Measurements from ENCODE around the gene SERBP1.

Gene SERBP1

DNA sequence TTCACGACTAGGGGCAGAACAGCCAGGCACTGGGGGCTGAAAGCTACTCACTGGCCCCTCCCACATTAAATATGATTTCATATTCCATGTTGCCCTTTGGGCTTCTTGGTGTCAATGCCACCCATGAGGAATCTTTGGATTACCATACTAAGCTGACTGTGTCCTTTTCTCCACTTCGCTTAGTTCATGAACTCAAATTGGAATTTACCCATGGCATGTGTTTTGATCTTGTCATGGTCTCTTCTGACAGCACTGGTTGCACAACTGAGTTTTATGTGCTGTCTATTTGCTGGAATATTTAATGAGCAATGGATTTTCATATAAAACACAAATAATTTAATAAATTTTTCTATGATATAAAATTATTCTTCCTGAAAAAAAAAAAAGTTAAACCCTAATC is 59.2 kb downstream of the SERBP1 start:
- Histone ChIP-seq H3K4me3 (ENCODE audit: insufficient read depth, low read depth, low read length, poor library complexity, severe bottlenecking) (no peak overlapping the region), H3K36me3 (ENCODE audit: control insufficient read depth, insufficient read depth, low read length) (no peaks in the 10 kb centered on the region), H3K9me3 (ENCODE audit: control insufficient read depth, low read length) (no peaks in the 10 kb centered on the region), H3K27me3 (replicated peaks; ENCODE audit: control insufficient read depth, insufficient read depth, low read length, poor library complexity, severe bottlenecking) (no peaks in the 10 kb centered on the region), H3K27ac (ENCODE audit: insufficient read depth, low read length, poor library complexity, severe bottlenecking) (no peak overlapping the region), H3K4me1 (ENCODE audit: control insufficient read depth, insufficient read depth, low read length, poor library complexity, severe bottlenecking) (no peaks in the 10 kb centered on the region)
- no peak for DNase-seq

DNA sequence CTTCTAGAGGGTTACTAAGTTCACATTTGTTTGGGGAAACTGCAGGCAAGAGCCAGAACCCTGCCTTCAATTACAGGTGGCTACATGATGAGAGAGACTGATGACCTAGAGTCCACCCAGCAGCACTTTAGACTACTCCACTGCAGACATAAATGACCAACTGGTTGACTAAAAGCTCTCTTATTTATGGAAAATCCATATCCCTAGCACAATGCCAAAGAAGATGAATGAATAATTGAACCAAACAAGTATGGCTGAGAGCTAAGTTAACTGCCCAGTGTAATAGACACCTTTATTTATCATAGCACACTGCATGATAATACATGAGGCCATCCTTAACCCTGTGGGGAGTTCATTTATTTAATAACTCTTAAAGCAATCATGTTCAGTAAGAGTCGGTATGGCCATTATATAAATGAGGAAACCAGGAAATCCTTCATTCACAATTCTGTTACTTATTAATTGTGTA is 62.1 kb downstream of the SERBP1 start:
- H3K4me3 ChIP-seq (ENCODE audit: insufficient read depth, low read depth, low read length, poor library complexity, severe bottlenecking) = no peak overlapping the region
- H3K36me3 ChIP-seq (ENCODE audit: control insufficient read depth, insufficient read depth, low read length) = no peaks in the 10 kb centered on the region
- no peak overlapping the region for H3K27ac ChIP-seq (ENCODE audit: insufficient read depth, low read length, poor library complexity, severe bottlenecking)

DNA sequence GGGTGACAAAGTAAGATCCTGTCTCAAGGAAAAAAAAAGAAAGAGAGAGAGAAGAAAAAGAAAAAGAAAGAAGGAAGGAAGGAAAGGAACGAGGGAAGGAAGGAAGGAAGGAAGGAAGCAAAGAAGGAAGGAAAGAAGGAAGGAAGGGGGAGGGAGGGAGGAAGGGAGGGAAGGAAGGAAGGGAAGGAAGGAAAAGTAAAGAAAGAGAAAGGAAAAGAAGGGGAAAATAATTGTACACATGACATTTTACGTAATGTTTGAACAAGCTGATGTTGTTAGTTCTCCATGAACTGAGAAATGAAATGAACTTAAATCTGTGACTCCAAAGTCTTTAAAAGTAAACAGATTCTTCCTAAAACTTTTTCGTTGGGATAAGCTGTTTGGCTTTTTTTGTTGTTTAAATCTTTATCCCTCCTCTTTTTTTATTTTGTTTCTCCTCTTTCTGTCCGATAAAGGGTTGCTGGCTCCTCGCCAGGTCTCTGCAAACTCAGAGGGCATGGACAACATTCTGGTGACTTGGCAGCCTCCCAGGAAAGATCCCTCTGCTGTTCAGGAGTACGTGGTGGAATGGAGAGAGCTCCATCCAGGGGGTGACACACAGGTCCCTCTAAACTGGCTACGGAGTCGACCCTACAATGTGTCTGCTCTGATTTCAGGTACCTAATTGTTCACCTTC is 62.7 kb downstream of the SERBP1 start:
- Histone ChIP-seq H3K27ac (ENCODE audit: insufficient read depth, low read length, poor library complexity, severe bottlenecking) (no peak overlapping the region), H3K4me3 (ENCODE audit: insufficient read depth, low read depth, low read length, poor library complexity, severe bottlenecking) (no peak overlapping the region), H3K4me1 (ENCODE audit: control insufficient read depth, insufficient read depth, low read length, poor library complexity, severe bottlenecking) (no peaks in the 10 kb centered on the region), H3K36me3 (ENCODE audit: control insufficient read depth, insufficient read depth, low read length) (no peaks in the 10 kb centered on the region), H3K9me3 (ENCODE audit: control insufficient read depth, low read length) (no peaks in the 10 kb centered on the region), H3K27me3 (replicated peaks; ENCODE audit: control insufficient read depth, insufficient read depth, low read length, poor library complexity, severe bottlenecking) (no peaks in the 10 kb centered on the region)
- no peak for DNase-seq

More for the DNA sequence above, 62.1 kb downstream of the SERBP1 start:
- Histone ChIP-seq H3K4me1 (ENCODE audit: control insufficient read depth, insufficient read depth, low read length, poor library complexity, severe bottlenecking) (no peaks in the 10 kb centered on the region), H3K9me3 (ENCODE audit: control insufficient read depth, low read length) (no peaks in the 10 kb centered on the region), H3K27me3 (replicated peaks; ENCODE audit: control insufficient read depth, insufficient read depth, low read length, poor library complexity, severe bottlenecking) (no peaks in the 10 kb centered on the region)
- no peak for DNase-seq

DNA sequence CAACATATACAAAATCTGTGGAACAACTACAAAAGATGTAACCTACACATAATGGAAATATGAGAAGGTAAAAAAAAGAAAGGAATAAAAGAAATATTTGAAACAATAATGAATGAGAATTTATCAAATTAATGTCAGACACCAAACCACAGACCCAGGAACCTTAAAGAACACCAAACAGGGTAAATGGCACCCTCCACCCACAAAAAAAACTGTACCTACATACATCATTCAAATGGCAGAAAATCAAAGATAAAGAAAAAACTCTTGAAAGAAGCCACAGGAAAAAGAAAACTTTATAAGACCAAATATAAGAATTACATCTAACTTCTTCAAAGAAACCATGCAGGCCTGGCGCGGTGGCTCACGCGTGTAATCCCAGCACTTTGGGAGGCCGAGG is 68.6 kb downstream of the SERBP1 start:
- no peaks in the 10 kb centered on the region for H3K27me3 ChIP-seq (replicated peaks; ENCODE audit: control insufficient read depth, insufficient read depth, low read length, poor library complexity, severe bottlenecking)
- H3K4me1 ChIP-seq (ENCODE audit: control insufficient read depth, insufficient read depth, low read length, poor library complexity, severe bottlenecking) = no peaks in the 10 kb centered on the region
- DNase-seq = no peak
- H3K36me3 ChIP-seq (ENCODE audit: control insufficient read depth, insufficient read depth, low read length) = no peaks in the 10 kb centered on the region
- no peaks in the 10 kb centered on the region for H3K9me3 ChIP-seq (ENCODE audit: control insufficient read depth, low read length)
- no peak overlapping the region for H3K27ac ChIP-seq (ENCODE audit: insufficient read depth, low read length, poor library complexity, severe bottlenecking)
- no peak overlapping the region for H3K4me3 ChIP-seq (ENCODE audit: insufficient read depth, low read depth, low read length, poor library complexity, severe bottlenecking)

DNA sequence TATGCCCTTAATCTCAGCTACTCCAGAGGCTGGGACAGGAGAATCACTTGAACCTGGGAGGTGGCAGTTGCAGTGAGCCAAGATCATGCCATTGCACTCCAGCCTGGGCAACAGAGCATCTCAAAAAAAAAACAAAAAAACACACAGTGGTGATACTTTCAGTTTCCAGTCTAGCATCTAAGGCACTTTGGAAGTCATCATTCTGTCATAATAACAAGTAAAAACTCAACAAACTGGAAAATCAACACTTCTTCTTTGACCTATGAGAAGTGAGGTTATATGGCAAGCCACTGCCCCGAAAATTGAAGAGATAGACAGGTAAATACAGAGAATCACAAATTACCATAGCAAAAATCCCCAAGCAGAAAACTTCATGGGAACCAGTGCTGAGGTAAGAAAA is 70.6 kb downstream of the SERBP1 start:
- H3K4me3 ChIP-seq (ENCODE audit: insufficient read depth, low read depth, low read length, poor library complexity, severe bottlenecking) = no peak overlapping the region
- H3K27me3 ChIP-seq (replicated peaks; ENCODE audit: control insufficient read depth, insufficient read depth, low read length, poor library complexity, severe bottlenecking) = no peaks in the 10 kb centered on the region
- H3K27ac ChIP-seq (ENCODE audit: insufficient read depth, low read length, poor library complexity, severe bottlenecking) = no peak overlapping the region
- no peak for DNase-seq
- no peaks in the 10 kb centered on the region for H3K4me1 ChIP-seq (ENCODE audit: control insufficient read depth, insufficient read depth, low read length, poor library complexity, severe bottlenecking)
- no peaks in the 10 kb centered on the region for H3K36me3 ChIP-seq (ENCODE audit: control insufficient read depth, insufficient read depth, low read length)
- no peaks in the 10 kb centered on the region for H3K9me3 ChIP-seq (ENCODE audit: control insufficient read depth, low read length)
